Testis (tissue), 2 donors: Measurements from ENCODE around the gene GJA3.

Experiments used
- POLR2A ChIP-seq: fragments of 450-650 bp; IDR thresholded peaks from one replicate; pipeline ENCODE4 v1.6.1; 2017; ENCODE audit warnings: antibody characterized with exemption, mild to moderate bottlenecking, moderate library complexity
- TF ChIP-seq, protein P1 (sequence below), 3 experiments: fragments of 450-650 bp in 2 of 3; fragments of 200-600 bp in 1 of 3; sonication (generic) in 1 of 3; IDR thresholded peaks; one replicate each; pipeline ENCODE4 v1.5.1; 2016 to 2019; ENCODE audit warnings: antibody characterized with exemption in 3 of 3, mild to moderate bottlenecking in 2 of 3, moderate library complexity in 1 of 3

DNA sequence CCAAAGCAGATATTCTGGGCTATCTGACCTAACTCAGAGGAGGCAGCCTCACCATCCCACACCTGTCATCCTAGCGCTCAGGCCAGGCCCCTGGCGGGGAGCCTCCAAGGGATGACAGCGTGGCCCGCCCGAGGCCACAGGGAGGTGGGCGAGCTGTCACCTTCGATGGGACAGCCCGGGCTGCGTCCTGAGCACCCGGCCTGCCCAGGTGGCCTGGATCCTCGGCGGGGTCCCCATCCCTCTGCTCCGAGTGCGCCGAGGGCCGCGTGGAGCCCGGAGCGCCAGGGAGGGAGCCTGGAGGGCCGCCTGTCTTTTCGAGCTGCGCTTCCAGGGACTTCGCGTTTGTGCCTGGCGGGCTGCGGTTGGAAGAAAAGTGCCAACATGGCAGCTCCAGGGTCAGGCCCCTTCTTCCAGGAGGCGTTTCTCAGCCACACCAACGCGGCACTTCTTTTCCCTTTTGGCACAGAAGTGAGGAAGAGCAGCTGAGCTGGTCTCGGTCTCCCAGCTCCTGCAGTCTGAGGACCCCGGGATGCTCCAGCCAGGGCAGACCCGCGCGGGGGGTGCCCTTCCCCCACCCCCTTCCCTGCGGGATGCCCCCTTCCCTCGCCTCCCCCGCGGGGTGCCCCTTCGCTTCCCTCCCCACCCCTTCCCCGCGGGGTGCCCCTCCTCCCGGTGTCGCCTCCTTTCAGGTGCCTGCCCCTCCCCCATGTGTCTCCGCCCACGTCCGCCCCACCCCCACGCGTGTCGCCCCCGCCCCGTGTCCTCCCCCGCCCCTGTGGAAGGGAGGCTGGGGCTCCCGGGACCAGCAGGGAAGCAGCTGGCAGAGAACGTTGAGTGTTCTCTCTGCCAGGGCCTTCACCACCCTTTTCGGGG lies 42.3 kb downstream of the GJA3 start:
- no peak for TF ChIP-seq POLR2A
- TF ChIP-seq, protein P1, sequence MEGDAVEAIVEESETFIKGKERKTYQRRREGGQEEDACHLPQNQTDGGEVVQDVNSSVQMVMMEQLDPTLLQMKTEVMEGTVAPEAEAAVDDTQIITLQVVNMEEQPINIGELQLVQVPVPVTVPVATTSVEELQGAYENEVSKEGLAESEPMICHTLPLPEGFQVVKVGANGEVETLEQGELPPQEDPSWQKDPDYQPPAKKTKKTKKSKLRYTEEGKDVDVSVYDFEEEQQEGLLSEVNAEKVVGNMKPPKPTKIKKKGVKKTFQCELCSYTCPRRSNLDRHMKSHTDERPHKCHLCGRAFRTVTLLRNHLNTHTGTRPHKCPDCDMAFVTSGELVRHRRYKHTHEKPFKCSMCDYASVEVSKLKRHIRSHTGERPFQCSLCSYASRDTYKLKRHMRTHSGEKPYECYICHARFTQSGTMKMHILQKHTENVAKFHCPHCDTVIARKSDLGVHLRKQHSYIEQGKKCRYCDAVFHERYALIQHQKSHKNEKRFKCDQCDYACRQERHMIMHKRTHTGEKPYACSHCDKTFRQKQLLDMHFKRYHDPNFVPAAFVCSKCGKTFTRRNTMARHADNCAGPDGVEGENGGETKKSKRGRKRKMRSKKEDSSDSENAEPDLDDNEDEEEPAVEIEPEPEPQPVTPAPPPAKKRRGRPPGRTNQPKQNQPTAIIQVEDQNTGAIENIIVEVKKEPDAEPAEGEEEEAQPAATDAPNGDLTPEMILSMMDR (IDR thresholded peaks at IDR 0.05): no peak
